HCT116 (cell line): ENCODE results near the gene CHCT1. TPM values are rescaled to one million over a fixed set of nuclear protein-coding genes. Genes with fewer than 3 reads are reported as not detected.

ENCODE experiments used
- ATAC-seq: fragments of 200-7000 bp; cut with Tn5 transposase; 2 replicates; pipeline ENCODE4 v1.9.1; 2020; ENCODE audit warnings: mild to moderate bottlenecking, moderate library complexity
- BruUV-seq: library from RNA; stranded (reverse); fragments of 400-500 nt; replicated peaks from 2 replicates; lab custom pipeline; 2021; lab: Mats Ljungman, UMichigan
- CTCF ChIA-PET: fragments of 300-600 bp; sonication (Branson Sonifier 250); formaldehyde crosslinking; loops from one replicate; lab custom pipeline; 2021; ENCODE audit warnings: antibody characterized with exemption; lab: Charles Lee
- POLR2A ChIA-PET: fragments of 300-600, 350-600 bp; sonication (Branson Sonifier 250); formaldehyde crosslinking; loops from one replicate; lab custom pipeline; 2021; ENCODE audit warnings: antibody characterized with exemption; lab: Charles Lee
- RAD21 ChIA-PET, 2 experiments: fragments of 300-600 bp; sonication (Branson Sonifier 250); formaldehyde crosslinking; loops; one replicate each; lab custom pipeline; 2023; ENCODE audit warnings: low total read pairs in 2 of 2; ENCODE audit not compliant: uncharacterized antibody in 2 of 2, unreplicated experiment in 2 of 2, low non-redundant PET in 1 of 2; lab: Charles Lee
- DNase-seq: peaks from one replicate; pipeline ENCODE4 v3.0.0-alpha.2; 2010; ENCODE audit warnings: low read depth, low spot score
- H2AFZ ChIP-seq: fragments of 200-600 bp; shearing (Covaris generic), sonication (generic); 2 replicates; pipeline ENCODE4 v1.6.1; 2017; ENCODE audit warnings: low read depth, mixed run types, mixed read lengths, antibody characterized with exemption, low read length; ENCODE audit not compliant: poor library complexity, severe bottlenecking
- H3K27ac ChIP-seq: 2 replicates; pipeline ENCODE4 v1.5.1; 2012; ENCODE audit warnings: low read depth, low read length
- H3K27me3 ChIP-seq: fragments of 200-600 bp; sonication (generic); 2 replicates; pipeline ENCODE4 v1.6.1; 2016; ENCODE audit warnings: mixed run types, low read length, mixed read lengths; ENCODE audit not compliant: insufficient read depth
- H3K36me3 ChIP-seq, 2 experiments: fragments of 200-500 bp in 1 of 2; fragments of 200-600 bp in 1 of 2; sonication (Bioruptor generic) in 1 of 2; sonication (generic) in 1 of 2; 2 replicates each; pipeline versions ENCODE4 v1.5.1 to v1.6.1; 2014 to 2016; ENCODE audit warnings: low read length in 2 of 2, inconsistent platforms in 1 of 2, mixed read lengths in 1 of 2, mixed run types in 1 of 2; ENCODE audit not compliant: insufficient read depth in 2 of 2, control insufficient read depth in 1 of 2
- H3K4me1 ChIP-seq, 2 experiments: fragments of 200-600 bp in 1 of 2; sonication (generic) in 1 of 2; 2 replicates each; pipeline versions ENCODE4 v1.5.1 to v1.6.1; 2012 to 2017; ENCODE audit warnings: low read length in 2 of 2, inconsistent platforms in 1 of 2, mild to moderate bottlenecking in 1 of 2, mixed read lengths in 1 of 2, mixed run types in 1 of 2, moderate library complexity in 1 of 2; ENCODE audit not compliant: insufficient read depth in 2 of 2, control insufficient read depth in 1 of 2
- H3K4me2 ChIP-seq: fragments of 200-600 bp; sonication (generic); 2 replicates; pipeline ENCODE4 v1.6.1; 2017; ENCODE audit warnings: mixed run types, low read length, mixed read lengths
- H3K4me3 ChIP-seq, 2 experiments: fragments of 200-600 bp in 1 of 2; sonication (generic) in 1 of 2; replicated peaks in 1 of 2; 2 replicates each; pipeline ENCODE4 v1.5.1; 2011 to 2016; ENCODE audit warnings: low read length in 2 of 2, control low read depth in 1 of 2, low read depth in 1 of 2, mild to moderate bottlenecking in 1 of 2, mixed read lengths in 1 of 2, mixed run types in 1 of 2
- H3K79me2 ChIP-seq: fragments of 200-600 bp; sonication (generic); 2 replicates; pipeline ENCODE4 v1.6.1; 2017; ENCODE audit warnings: mild to moderate bottlenecking, mixed run types, low read length, moderate library complexity, mixed read lengths; ENCODE audit not compliant: insufficient read depth
- H3K9ac ChIP-seq: fragments of 200-600 bp; sonication (generic); 2 replicates; pipeline ENCODE4 v1.6.1; 2016; ENCODE audit warnings: low read length, mixed read lengths
- H3K9me2 ChIP-seq: fragments of 200-600 bp; sonication (generic), shearing (Covaris generic); 2 replicates; pipeline ENCODE4 v1.6.1; 2017; ENCODE audit warnings: mixed run types, mild to moderate bottlenecking, moderate library complexity; ENCODE audit not compliant: insufficient read depth
- H3K9me3 ChIP-seq, 2 experiments: fragments of 200-500 bp in 1 of 2; fragments of 200-600 bp in 1 of 2; sonication (Bioruptor generic) in 1 of 2; sonication (generic) in 1 of 2; 2 replicates each; pipeline ENCODE4 v1.6.1; 2014 to 2017; ENCODE audit warnings: low read length in 2 of 2, mixed read lengths in 2 of 2, inconsistent platforms in 1 of 2, low read depth in 1 of 2, mild to moderate bottlenecking in 1 of 2, mixed run types in 1 of 2, moderate library complexity in 1 of 2; ENCODE audit not compliant: control insufficient read depth in 1 of 2, insufficient read depth in 1 of 2
- H4K20me1 ChIP-seq: fragments of 200-600 bp; sonication (generic), shearing (Covaris generic); 2 replicates; pipeline ENCODE4 v1.6.1; 2017; ENCODE audit warnings: mixed run types, mild to moderate bottlenecking, moderate library complexity; ENCODE audit not compliant: insufficient read depth
- ATF3 ChIP-seq: IDR thresholded peaks from 2 replicates; pipeline ENCODE4 v1.6.1; 2012
- CEBPB ChIP-seq: IDR thresholded peaks from 2 replicates; pipeline ENCODE4 v1.6.1; 2012; ENCODE audit warnings: low read depth
- CTCF ChIP-seq, 3 experiments: fragments of 200-600 bp in 1 of 3; sonication (generic) in 1 of 3; IDR thresholded peaks in 2 of 3; conservative IDR thresholded peaks in 1 of 3; 2 replicates each; pipeline ENCODE4 v1.5.1; 2012 to 2017; ENCODE audit warnings: low read depth in 2 of 3, low read length in 2 of 3, antibody characterized with exemption in 1 of 3, borderline replicate concordance in 1 of 3, control low read depth in 1 of 3, mild to moderate bottlenecking in 1 of 3, mixed read lengths in 1 of 3, mixed run types in 1 of 3, moderate library complexity in 1 of 3; ENCODE audit not compliant: insufficient read depth in 1 of 3
- ELF1 ChIP-seq: IDR thresholded peaks from 2 replicates; pipeline ENCODE4 v1.6.1; 2012; ENCODE audit warnings: low read depth, borderline replicate concordance
- EZH2 ChIP-seq: fragments of 200-600 bp; sonication (generic); IDR thresholded peaks from 2 replicates; pipeline ENCODE4 v1.6.1; 2017; ENCODE audit warnings: antibody characterized with exemption, mixed run types
- EZH2phosphoT487 ChIP-seq: fragments of 200-600 bp; IDR thresholded peaks from 2 replicates; pipeline ENCODE4 v1.6.1; 2018; ENCODE audit warnings: antibody characterized with exemption, borderline replicate concordance
- JUND ChIP-seq: IDR thresholded peaks from 2 replicates; pipeline ENCODE4 v1.6.1; 2012
- POLR2A ChIP-seq: IDR thresholded peaks from 2 replicates; pipeline ENCODE4 v1.7.0; 2011; ENCODE audit warnings: borderline replicate concordance; ENCODE audit not compliant: insufficient read depth, insufficient read length; ENCODE audit errors: extremely low read depth
- RAD21 ChIP-seq: IDR thresholded peaks from 2 replicates; pipeline ENCODE4 v1.6.1; 2012; ENCODE audit warnings: low read depth, mild to moderate bottlenecking
- SP1 ChIP-seq: IDR thresholded peaks from 2 replicates; pipeline ENCODE4 v1.6.1; 2012; ENCODE audit warnings: low read depth
- SRF ChIP-seq: IDR thresholded peaks from 2 replicates; pipeline ENCODE4 v1.6.1; 2012; ENCODE audit warnings: low read depth
- YY1 ChIP-seq: IDR thresholded peaks from 2 replicates; pipeline ENCODE4 v1.6.1; 2011; ENCODE audit warnings: low read length, low read depth, moderate library complexity, mild to moderate bottlenecking; ENCODE audit not compliant: insufficient replicate concordance; ENCODE audit errors: extremely low read depth
- ZBTB33 ChIP-seq: IDR thresholded peaks from 2 replicates; pipeline ENCODE4 v1.6.1; 2011; ENCODE audit warnings: mild to moderate bottlenecking, low read length, moderate library complexity; ENCODE audit not compliant: insufficient replicate concordance; ENCODE audit errors: extremely low read depth
- ZFX ChIP-seq: fragments of 450-650 bp; IDR thresholded peaks from 2 replicates; pipeline ENCODE4 v1.6.1; 2017
- ZNF274 ChIP-seq: fragments of 200-500 bp; sonication (Bioruptor generic); IDR thresholded peaks from 2 replicates; pipeline ENCODE4 v1.6.1; 2014; ENCODE audit warnings: mild to moderate bottlenecking, low read depth, low read length, inconsistent platforms
- intact Hi-C: fragments of 100-400 bp; cut with micrococcal nuclease; formaldehyde crosslinking; loops from 2 replicates; pipeline ENCODE4 v1.10.0; 2022
- total RNA-seq: library from RNA; stranded (reverse); gene quantifications from one replicate; pipeline ENCODE4 v1.2.1, GENCODE V29; 2021; ENCODE audit not compliant: unreplicated experiment

Gene CHCT1
- total RNA-seq, 1 experiment from 2014 or later = not detected

- no peaks in the 10 kb centered on the region for H3K79me2 ChIP-seq
- TF ChIP-seq SRF (no peak), ZBTB33 (no peak), CTCF (IDR thresholded peaks at IDR 0.05 in 2 of 3, conservative IDR thresholded peaks at IDR 0.05 in 1 of 3; ENCODE audit: borderline replicate concordance in 1 of 3, insufficient read depth in 1 of 3, low read depth in 2 of 3, low read length in 2 of 3) (no peak), SP1 (no peak), ZFX (no peak), JUND (no peak), ELF1 (no peak), ATF3 (no peak), CEBPB (no peak), ZNF274 (no peak), POLR2A (no peak), EZH2phosphoT487 (no peak), YY1 (no peak), RAD21 (no peak), EZH2 (no peak)
- H2AFZ ChIP-seq = no peak overlapping the region
- no peak for ATAC-seq
- intact Hi-C loops = no loop called here
- CTCF ChIA-PET = no interaction called here
- no peak overlapping the region for H3K4me2 ChIP-seq
- no peaks in the 10 kb centered on the region for H3K9me2 ChIP-seq
- no peak overlapping the region for H3K9ac ChIP-seq
- H3K9me3 ChIP-seq = no peaks in the 10 kb centered on the region
- no peaks in the 10 kb centered on the region for H3K27me3 ChIP-seq
- H4K20me1 ChIP-seq = no peaks in the 10 kb centered on the region
- BruUV-seq = no TSS peak
- DNase-seq = no peak
- H3K27ac ChIP-seq = no peak overlapping the region
- H3K36me3 ChIP-seq = no peaks in the 10 kb centered on the region
- no peak overlapping the region for H3K4me3 ChIP-seq
- H3K4me1 ChIP-seq = no peaks in the 10 kb centered on the region
- POLR2A ChIA-PET = no interaction called here
- RAD21 ChIA-PET = no interaction called here
These were observed 3.3 kb downstream of the CHCT1 start for GRCh38 chr17:60425626-60426025.
